ENCODE measurements around the gene TIMP2.
"Not testable (repeated sequence)": the region's sequence is repeated elsewhere in the genome, so short reads cannot be mapped to it uniquely, and the experiment has no call there.

TIMP2 gene

DNA sequence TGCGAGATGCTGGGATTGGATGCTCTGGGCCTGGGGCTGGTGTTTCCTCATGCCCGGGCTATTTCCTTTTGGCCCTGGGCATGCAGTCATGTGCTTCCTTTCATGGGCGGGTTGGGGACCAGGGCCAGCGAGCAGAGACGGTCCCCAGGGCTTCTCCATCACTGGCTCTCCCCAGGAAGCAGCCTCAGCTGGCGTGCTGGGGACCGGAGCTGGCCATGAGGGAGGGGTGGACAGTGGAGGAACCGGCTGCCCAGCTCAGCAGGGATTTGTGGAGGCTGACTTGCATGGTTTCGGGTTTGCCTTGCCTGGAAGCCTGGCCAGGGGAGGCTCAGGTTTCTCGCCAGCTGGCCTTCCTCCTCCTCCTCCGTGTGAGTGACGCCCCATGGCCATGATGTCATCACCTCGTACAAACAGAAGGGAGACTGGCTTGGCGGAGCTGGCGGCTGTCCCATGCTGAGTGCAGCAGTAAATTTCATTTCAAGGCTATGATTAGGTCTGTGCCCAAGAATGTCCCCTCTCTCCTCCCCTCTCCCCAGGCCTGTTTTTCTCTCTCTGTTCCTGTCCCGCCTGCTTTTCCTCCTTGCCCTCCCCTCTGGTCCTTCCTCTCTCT lies 8.9 kb upstream of the TIMP2 start:
- in situ Hi-C loops (cut with HindIII; ENCODE audit: low sequenced_read_pairs) = no loop called here

DNA sequence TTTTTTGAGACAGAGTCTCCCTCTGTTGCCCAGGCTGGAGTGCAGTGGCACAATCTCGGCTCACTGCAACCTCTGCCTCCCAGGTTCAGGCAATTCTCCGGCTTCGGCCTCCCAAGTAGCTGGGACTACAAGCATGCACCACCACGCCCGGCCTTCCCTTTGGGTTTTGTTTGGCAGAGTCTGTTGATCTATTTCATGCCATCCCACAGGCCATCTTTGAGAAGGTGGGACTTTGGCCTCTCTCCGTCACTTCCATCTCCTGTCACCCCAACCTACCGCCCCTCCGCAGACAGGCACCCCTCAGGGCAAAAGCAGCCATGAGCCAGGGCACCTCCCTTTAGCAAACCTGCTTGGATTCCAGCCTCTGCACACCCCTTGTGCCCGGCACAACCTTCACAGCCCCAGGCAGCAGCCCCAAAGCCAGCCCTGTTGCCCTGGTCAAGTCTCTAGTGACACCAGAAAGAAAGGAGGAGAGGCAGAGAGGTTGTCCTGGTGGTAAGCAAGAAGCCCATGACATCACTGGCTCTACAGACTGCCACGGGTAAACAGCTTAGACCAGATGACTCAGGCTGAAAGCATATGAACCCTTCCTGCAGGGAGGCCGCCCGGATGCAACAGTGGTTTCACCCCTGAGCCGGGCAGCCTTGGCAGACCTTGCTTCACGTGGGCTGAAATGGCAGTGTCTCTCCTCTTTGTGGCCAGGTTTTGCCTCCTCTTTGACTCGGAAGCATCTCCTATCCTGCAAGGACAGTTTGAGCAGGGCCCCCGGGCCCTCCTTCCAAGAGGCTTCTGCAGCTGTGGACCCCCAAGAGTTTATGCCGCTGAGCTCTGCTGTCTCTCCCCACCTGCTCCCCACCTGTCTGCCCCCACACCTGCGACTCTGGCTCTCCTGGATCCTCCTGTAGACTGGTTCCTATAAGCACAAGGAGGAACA lies 8.1 kb upstream of the TIMP2 start:
- in situ Hi-C loops (cut with HindIII; ENCODE audit: low sequenced_read_pairs) = no loop called here

DNA sequence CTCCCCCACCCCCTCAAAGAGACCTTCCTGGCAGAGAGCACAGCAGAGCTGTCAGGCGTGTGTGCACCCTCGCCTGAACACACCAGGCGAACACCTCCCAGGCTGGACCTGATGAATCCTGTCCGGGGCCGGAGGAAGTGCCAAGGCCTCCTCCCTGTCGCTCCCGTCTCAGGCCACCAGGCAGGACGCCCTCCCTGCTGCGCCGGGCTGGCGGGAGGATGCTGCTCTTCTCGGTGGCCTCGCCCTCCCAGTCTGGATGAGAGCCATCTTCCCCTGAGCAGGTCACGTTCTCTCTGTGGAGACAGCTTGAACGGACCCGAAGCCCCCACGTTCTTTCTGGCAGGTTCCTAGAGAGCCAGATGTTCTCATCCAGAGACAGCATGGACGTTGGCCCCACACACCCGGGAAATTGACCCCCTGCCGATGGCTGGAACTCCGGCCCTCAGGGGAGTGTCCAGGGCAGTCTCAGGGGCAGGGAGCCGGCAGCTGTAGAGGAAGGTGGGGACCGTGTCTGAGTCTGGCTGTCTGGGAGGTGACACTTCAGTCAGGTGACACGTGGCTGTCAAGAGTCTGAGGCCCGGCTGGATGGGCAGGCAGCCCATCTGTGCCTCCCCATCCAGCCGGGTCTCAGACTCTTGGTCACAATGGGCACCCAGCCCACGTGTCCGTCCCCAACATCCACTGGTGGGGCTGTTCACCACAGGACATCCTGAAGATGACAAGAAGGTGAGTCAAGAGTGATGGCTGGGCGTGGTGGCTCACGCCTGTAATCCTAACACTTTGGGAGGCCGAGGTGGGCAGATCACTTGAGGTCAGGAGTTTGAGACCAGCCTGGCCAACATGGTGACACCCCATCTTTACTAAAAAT lies 5.0 kb upstream of the TIMP2 start:
- in situ Hi-C loops (cut with HindIII; ENCODE audit: low sequenced_read_pairs) = no loop called here

DNA sequence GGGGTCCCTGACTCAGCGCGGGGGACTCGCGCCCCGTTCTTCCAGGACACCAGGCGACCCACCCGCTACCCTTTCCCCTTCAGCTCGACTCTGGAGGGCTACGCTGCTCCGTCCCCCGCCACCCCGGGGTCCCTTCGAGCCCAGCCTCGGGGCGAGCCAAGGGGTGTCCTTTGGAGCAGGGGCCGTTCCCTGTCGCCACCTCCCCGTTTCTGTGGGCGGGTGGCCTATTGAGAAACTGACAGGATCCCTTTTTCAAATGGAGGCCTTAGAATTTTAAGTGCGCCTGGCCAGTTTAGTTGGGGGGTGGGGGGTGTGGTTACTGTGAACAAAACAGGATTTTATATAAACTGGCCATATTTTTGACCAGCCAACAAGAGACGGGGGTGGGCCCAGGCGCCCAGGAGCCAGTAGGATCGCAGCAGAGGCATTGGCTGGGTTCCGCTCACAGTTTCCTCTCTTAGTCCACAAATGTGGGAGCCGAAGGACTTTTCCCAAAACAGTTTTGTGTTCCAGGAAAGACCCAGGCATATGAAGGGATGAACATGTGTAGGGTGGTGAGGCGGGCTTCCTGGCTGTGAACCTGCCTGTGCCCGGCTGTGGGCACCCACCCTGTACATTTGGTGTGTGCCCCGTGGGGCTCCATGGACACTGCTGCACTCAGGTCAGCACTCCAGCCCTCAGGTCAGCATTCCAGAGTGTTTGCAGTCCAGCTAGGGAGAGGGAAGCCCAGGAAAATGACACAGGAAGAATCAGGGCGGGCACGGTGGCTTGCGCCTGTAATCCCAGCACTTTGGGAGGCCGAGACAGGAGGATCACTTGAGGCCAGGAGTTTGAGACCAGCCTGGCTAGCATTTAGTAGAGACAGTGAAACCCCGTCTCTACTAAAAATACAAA lies 722 bp upstream of the TIMP2 start:
- in situ Hi-C loops (cut with HindIII; ENCODE audit: low sequenced_read_pairs) = no loop called here

DNA sequence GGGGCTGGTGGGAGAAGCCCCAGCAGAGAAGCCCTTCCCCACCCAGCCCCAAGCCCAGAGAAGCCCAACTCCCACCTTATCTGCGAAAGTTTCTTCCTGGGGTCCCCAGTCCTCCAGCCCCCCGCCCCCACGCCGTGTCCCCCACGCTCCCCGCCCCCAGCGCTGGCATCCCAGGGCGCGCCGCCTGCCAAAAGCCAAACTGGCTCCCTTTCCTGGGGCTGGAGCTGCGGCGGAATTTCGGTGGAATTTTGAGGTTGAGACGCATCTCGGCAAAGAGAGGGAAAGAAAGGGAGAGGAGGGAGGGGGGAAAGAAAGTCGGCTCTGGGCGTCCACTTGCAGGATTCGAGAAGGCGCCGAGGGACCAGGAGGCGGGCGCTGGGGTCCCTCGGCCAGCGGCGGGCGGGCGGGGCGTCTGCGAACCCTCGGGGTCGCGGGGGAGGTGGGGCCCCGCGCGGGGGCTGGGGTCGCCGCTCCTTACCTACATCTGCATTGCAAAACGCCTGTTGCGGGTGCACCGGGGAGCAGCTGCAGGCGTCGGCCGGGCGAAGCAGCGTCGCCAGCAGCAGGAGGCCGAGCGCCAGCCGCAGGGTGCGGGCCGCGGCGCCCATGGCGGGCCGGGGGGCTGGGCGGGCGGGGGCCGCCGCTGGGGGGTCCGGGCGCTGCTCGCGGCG lies 571 bp downstream of the TIMP2 start:
- in situ Hi-C loops (cut with HindIII; ENCODE audit: low sequenced_read_pairs) = no loop called here

DNA sequence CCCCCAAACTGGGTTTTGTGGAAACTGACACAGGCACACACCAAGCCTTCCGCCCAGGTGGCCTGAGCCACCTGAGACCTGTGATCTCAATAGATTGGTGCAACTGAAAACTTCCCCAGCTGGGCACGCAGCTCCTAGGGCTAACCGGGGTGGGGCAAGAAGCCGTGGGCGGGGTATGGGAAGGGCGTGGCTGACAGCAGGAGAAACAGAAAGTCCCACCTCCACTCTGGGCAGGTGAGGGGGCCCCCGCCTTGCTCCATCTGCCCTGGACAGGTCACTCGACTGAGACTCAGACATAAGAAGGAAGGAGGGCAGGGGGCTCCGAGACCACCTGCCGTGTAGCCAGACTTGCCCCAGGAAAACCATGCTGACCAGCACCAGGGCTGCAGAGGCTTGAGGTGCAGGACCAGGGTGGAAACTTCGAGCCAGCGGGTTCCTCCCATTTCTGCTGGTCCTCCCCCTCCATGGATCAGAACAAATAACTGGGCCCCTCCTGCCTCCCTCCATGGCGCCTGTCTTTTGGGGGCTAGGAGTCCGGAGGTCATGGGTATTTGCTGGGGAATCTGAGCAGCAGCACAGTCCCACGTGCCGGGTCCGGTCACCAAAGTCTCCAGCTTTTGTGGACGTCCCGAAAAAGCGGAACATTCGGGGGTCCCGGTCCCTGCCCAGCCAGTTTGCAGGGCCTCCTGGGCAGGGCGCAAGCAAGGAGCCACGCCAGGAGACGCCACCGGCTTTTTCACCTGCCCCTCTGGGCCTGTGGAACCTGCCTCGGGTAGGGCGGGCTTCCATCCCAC lies 1.3 kb downstream of the TIMP2 start:
- in situ Hi-C loops (cut with HindIII; ENCODE audit: low sequenced_read_pairs) = no loop called here

DNA sequence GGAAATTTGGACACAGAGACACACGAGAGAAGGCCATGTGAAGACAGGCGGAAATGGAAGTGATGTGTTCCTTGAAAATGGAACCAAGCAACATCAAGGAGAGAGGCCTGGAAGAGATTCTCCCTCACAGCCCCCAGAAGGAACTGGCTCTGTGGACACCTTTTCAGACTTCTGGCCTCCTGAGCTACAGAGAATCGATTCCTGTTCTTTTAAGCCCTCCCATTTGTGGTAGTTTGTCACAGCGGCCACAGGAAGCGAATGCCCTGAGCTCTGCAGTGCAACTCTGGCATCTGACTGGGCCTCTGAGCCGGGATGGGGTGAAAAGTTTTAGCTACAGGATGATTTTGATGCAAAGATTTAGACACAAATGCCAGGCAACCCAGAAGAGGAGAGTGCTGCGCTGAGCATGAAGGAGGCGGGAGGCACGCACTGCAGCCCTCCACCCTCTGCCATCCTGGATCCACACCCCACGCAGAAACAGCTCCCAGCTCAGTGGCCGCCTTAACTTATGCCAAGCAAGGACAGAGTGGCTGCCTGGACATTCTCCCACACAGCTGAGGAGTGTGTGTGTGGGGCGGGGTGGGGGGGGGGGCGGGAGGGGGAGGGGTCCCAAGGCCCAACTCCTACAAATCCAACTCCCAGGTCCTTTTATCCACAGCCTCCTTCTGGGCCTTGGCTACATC lies 2.2 kb downstream of the TIMP2 start:
- in situ Hi-C loops (cut with HindIII; ENCODE audit: low sequenced_read_pairs) = no loop called here

DNA sequence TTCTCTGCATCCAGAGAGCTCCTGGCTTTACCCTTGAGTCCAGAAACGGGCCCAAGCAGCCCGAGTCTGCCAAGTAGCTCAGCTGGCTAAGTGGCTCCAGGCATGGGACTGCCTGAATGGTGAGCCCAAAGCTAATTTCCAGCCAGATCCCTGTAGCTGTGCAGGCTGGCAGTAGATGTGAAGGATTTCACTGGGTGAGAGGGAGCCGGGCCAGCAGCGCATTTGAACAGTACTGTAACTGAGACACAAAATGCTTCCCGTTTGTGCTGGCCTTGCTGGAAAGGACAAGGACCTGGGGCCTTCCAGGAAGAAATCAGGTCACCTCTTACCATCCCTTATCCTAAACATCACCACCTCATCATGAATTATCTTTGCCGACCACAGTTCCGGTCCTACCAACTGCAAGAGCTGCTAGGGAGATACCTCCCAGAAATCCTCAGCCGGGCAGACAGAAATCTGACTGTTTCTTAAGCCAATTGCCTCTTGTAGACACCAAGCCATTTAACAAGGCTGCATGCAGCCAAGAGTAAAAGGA lies 3.7 kb downstream of the TIMP2 start:
- in situ Hi-C loops (cut with HindIII; ENCODE audit: low sequenced_read_pairs) = no loop called here

DNA sequence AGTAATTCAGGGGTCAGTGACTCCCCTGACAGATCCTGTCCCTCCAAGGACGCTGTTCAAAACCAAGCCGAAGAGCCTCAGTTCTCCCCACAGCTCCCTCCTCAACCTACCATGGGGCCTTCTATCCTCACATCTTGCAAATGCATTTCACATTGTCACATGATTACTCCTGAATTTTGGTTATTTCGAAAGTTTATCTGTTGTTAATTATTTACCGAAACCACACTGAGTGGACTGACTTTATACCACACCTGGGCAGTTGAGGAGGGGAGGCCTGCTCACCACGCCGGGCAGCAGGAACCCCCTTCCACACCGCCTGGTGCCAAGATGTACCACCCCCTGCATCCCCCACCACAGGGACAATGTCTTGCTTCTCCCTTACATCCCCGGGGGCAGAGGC lies 4.7 kb downstream of the TIMP2 start:
- in situ Hi-C loops (cut with HindIII; ENCODE audit: low sequenced_read_pairs) = no loop called here

DNA sequence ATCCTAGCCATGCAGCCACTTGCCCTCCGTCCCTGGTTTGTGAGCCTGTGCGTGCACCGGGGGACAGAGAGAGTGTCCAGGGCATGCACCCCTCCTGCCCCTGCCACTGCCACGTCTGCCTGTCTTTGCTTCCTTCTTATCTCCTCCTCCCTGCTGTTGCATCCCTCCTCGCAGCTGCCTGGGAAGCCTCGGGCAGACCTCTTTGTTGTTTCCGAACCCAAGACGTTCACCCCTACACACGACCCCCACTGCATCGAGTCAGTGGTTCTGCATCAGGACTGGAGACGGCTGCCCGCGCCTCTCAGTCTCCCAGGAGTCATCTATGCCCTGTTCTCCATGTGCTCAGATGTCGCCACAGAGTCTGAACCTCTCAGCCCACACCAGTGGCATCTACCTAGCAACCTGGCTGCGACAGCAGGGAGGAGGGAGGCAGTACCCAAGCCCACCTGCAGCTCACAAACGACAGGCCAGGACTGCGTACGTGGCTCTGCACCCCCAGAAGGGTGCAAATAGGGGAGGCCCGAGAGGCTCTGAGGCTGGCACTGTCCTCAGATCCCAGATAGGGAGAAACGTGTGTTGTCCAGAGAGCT lies 5.2 kb downstream of the TIMP2 start:
- in situ Hi-C loops (cut with HindIII; ENCODE audit: low sequenced_read_pairs) = no loop called here

DNA sequence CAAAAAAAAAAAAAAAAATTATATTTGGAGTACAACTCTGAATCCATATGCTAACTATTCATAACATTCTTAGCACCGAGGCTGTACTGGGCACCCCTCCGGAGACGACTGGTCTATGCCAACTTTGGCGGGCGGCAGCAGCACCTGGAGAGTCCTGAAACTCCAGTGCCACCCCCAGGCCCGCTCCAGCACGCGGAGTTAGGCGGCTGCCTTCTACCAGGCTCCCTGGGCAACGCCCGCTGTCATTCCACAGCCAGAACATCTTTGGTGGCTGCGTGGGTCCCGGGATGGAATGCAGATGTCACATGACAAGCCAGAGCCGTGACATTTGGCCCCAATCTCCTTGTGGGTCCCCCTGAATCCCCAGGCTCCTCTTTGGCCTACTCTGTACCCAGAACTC lies 6.2 kb downstream of the TIMP2 start:
- in situ Hi-C loops (cut with HindIII; ENCODE audit: low sequenced_read_pairs) = no loop called here

DNA sequence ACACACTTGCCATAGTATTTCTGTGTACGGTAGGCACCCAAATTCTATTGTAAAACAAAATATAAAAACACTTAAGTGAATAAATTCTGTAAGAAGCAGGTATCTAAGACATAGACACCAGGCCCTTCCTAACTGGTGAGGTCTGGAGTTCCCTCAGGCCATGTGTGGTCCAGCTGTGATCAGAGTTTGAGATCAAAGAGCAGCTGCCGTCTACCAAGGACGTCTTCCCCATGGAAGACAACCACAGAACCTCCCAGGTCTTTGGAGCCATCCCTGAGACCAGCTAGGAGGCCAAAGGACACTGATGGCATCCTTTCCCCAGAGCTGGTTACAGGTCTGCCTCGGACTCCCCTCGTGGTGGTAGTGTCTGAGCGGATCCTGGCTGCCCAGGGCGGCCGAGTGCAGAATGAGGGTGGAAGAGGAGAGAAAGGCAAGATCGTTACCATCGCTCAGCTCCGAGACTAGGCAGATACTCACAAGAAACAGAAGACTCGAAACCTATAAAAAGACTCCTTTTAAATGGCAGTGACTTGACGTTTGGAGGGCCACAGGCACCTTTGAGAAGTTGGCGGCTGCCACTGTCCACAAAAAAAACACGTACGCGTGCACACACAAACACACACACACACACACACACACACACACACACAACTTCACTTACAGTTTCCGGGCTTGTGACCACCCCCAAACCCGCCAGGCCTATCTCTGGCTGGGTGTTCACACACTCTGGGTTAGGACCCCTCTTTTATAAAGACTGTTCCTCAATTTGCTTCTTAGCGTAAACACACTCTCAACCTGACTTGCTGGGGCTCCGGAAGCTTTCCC lies 7.5 kb downstream of the TIMP2 start:
- in situ Hi-C loops (cut with HindIII; ENCODE audit: low sequenced_read_pairs) = no loop called here

DNA sequence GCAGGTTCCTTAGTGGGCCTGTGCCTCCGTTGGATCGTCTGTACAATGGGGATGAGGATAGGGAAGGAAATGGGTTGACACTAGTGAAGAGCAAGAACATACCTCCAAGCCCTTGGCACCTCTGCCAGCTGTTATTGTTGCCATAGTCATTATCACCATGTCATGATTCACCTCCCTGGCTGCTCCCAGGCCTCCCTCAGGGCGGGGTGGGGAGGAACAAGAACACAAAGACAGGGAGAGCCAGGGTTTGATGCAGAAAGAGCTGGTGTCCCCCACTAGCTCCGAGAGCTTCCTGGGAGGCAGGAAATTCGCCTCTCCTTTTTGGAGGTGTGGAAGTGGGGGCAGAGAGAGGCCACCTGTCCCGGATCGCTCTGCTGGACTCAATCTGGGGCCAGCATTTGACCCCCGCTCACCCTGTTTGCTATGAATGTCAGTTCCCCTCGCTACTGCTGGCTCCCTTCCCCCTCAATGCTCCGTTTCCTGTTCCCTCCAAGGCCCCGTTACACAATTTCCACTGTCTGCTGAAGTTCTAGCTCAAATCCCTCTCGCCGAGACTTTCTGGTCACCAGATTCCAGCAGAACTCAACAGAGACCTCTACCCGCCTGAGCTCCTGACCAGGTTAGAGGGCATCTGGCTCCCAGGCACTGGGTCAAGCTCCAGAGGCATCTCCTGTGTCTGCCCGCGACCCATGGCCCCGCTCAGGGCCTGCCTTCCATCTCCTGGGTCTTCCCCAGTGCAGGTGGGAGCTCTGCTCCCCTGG lies 9.1 kb downstream of the TIMP2 start:
- in situ Hi-C loops (cut with HindIII; ENCODE audit: low sequenced_read_pairs) = no loop called here

DNA sequence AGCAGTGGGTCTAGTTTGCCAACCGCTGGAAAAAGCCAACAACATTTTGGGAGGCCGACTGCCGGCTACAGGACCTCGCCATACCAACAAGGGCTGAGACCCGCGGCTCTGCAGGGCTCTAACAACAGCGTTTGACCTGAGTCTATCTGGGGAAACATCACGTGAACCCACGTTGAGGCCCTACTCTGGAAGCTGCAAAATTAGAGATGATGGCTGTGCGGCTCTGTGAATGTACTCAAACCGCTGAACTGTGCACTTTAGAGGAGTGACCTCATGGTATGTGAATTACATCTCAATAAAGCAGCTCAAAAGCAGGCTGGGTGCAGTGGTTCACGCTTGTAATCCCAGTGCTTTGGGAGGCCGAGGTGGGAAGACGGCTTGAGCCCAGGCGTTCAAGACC lies 12.1 kb downstream of the TIMP2 start:
- in situ Hi-C loops (cut with HindIII; ENCODE audit: low sequenced_read_pairs) = no loop called here

DNA sequence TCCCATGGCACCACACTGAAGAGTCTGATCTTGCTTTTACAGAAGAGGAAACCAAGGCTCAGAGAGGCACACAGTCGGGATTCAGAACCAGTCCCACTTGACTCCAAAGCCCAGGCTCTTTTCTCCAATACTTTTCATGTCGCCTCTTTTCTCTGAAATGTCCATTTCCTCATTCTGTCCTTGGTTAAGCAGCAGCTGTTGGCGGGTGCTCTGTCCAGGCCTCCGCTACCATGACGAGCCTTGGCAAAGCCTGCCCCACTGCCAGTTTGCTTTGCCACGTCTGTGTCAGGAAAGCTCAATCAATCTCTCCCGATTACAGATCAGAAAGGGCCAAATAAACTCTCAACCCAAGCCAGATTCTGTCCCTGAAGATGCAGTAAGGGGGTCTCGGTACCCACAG lies 13.1 kb downstream of the TIMP2 start:
- in situ Hi-C loops (cut with HindIII; ENCODE audit: low sequenced_read_pairs) = no loop called here

DNA sequence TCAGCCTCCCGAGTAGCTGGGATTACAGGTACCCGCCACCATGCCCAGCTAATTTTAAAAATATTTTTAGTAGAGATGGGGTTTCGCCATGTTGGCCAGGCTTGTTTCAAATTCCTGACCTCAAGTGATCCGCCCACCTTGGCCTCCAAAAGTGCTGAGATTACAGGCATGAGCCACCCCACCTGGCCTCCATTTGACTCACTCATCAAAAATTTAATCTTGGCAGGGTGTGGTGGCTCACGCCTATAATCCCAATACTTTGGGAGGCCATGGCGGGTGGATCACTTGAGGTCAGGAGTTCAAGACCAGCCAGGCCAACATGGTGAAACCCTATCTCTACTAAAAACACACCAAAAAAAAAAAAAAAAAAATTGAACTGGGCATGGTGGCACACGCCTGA lies 13.6 kb downstream of the TIMP2 start:
- in situ Hi-C loops (cut with HindIII; ENCODE audit: low sequenced_read_pairs) = not testable (repeated sequence)
